ENCODE results near the gene JAZF1. TPM values are rescaled to one million over a fixed set of nuclear protein-coding genes. Genes with fewer than 3 reads are reported as not detected.

JAZF1 gene
- total and polyA plus RNA-seq, 2 experiments from 2014 or later: 9.5 to 12.1 TPM

- Histone ChIP-seq H3K27ac (no peak overlapping the region), H2AFZ (no peak overlapping the region), H3K27me3 (no peaks in the 10 kb centered on the region), H3K79me2 (peaks cover 5% of the 10 kb centered on the region), H3K4me2 (no peak overlapping the region), H3K9me3 (ENCODE audit: low read depth) (no peaks in the 10 kb centered on the region), H3K4me3 (no peak overlapping the region), H3K4me1 (ENCODE audit: insufficient read depth) (no peaks in the 10 kb centered on the region), H4K20me1 (ENCODE audit: insufficient read depth, poor library complexity, severe bottlenecking) (peaks cover under 1% of the 10 kb centered on the region), H3K36me3 (replicated peaks; ENCODE audit: insufficient read depth, low read depth) (no peaks in the 10 kb centered on the region), H3K9me2 (replicated peaks; ENCODE audit: insufficient read depth) (no peaks in the 10 kb centered on the region)
- DNase-seq (ENCODE audit: low spot score): no peak
- TF ChIP-seq EZH2 (IDR thresholded peaks at IDR 0.05; ENCODE audit: borderline replicate concordance): no peak
- no peak for TF ChIP-seq EZH2phosphoT487 (IDR thresholded peaks at IDR 0.05; ENCODE audit: low read depth, severe bottlenecking, unreplicated experiment)
- TF ChIP-seq, protein P1, sequence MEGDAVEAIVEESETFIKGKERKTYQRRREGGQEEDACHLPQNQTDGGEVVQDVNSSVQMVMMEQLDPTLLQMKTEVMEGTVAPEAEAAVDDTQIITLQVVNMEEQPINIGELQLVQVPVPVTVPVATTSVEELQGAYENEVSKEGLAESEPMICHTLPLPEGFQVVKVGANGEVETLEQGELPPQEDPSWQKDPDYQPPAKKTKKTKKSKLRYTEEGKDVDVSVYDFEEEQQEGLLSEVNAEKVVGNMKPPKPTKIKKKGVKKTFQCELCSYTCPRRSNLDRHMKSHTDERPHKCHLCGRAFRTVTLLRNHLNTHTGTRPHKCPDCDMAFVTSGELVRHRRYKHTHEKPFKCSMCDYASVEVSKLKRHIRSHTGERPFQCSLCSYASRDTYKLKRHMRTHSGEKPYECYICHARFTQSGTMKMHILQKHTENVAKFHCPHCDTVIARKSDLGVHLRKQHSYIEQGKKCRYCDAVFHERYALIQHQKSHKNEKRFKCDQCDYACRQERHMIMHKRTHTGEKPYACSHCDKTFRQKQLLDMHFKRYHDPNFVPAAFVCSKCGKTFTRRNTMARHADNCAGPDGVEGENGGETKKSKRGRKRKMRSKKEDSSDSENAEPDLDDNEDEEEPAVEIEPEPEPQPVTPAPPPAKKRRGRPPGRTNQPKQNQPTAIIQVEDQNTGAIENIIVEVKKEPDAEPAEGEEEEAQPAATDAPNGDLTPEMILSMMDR (IDR thresholded peaks at IDR 0.05; ENCODE audit: poor library complexity): no peak
These were observed 392.2 kb downstream of the JAZF1 start for GRCh38 chr7:27788437-27788836.

GRCh38 chr7:27784399-27785053, 396.1 kb downstream of the JAZF1 start:
- H3K4me2 ChIP-seq: no peak overlapping the region

DNA sequence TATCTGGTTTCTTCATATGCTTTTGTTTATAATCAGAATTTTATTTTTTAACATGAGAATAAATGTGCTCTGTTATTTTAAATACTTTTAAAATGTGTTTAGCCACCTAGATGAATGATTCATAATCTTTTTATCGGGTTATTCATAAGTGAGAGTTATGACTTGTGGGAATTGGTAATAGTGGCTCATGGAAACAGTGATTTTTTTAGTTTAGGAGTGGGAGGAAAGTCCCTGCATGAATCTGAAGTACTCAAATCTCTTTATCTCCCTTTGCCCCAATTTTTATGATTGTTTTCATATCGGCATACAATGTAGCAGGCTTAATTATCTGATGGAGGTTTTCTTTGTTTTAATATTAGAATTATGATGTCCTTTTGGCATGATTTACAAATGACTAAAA, 397.7 kb downstream of the JAZF1 start:
- TF ChIP-seq EZH2 (IDR thresholded peaks at IDR 0.05; ENCODE audit: borderline replicate concordance) (no peak), EZH2phosphoT487 (IDR thresholded peaks at IDR 0.05; ENCODE audit: low read depth, severe bottlenecking, unreplicated experiment) (no peak)
- TF ChIP-seq, protein P1 (IDR thresholded peaks at IDR 0.05; ENCODE audit: poor library complexity): no peak
- no peaks in the 10 kb centered on the region for H3K9me3 ChIP-seq (ENCODE audit: low read depth)

More at GRCh38 chr7:27784399-27785053, 396.1 kb downstream of the JAZF1 start:
- Histone ChIP-seq H3K27me3 (no peaks in the 10 kb centered on the region), H3K36me3 (replicated peaks; ENCODE audit: insufficient read depth, low read depth) (no peaks in the 10 kb centered on the region), H3K9me2 (replicated peaks; ENCODE audit: insufficient read depth) (no peaks in the 10 kb centered on the region), H3K79me2 (peaks cover 25% of the 10 kb centered on the region), H2AFZ (no peak overlapping the region), H3K4me3 (no peak overlapping the region), H3K9me3 (ENCODE audit: low read depth) (no peaks in the 10 kb centered on the region), H4K20me1 (ENCODE audit: insufficient read depth, poor library complexity, severe bottlenecking) (peaks cover 8% of the 10 kb centered on the region), H3K27ac (no peak overlapping the region), H3K4me1 (ENCODE audit: insufficient read depth) (no peaks in the 10 kb centered on the region)
- no peak for TF ChIP-seq EZH2 (IDR thresholded peaks at IDR 0.05; ENCODE audit: borderline replicate concordance)
- no peak for TF ChIP-seq EZH2phosphoT487 (IDR thresholded peaks at IDR 0.05; ENCODE audit: low read depth, severe bottlenecking, unreplicated experiment)
- TF ChIP-seq, protein P1 (IDR thresholded peaks at IDR 0.05; ENCODE audit: poor library complexity): peak; percentile 59
- 55% methylated on average over 6 of the region's 6 CpGs for WGBS (ENCODE audit: low lambda C conversion rate, missing lambda C conversion rate)
- DNase-seq (ENCODE audit: low spot score): peak; percentile 59

More for the DNA sequence above, 397.7 kb downstream of the JAZF1 start:
- no peak overlapping the region for H3K4me3 ChIP-seq
- no peaks in the 10 kb centered on the region for H3K36me3 ChIP-seq (replicated peaks; ENCODE audit: insufficient read depth, low read depth)
- no peaks in the 10 kb centered on the region for H3K4me1 ChIP-seq (ENCODE audit: insufficient read depth)
- H3K9me2 ChIP-seq (replicated peaks; ENCODE audit: insufficient read depth): no peaks in the 10 kb centered on the region
- H3K79me2 ChIP-seq: peaks cover 35% of the 10 kb centered on the region
- no peak overlapping the region for H3K4me2 ChIP-seq
- DNase-seq (ENCODE audit: low spot score): no peak
- H3K27me3 ChIP-seq: no peaks in the 10 kb centered on the region
- H2AFZ ChIP-seq: no peak overlapping the region
- H4K20me1 ChIP-seq (ENCODE audit: insufficient read depth, poor library complexity, severe bottlenecking): peaks cover 8% of the 10 kb centered on the region
- 72% methylated on average over 2 of the region's 2 CpGs for WGBS (ENCODE audit: low lambda C conversion rate, missing lambda C conversion rate)
- H3K27ac ChIP-seq: no peak overlapping the region

Data from hepatocyte (in vitro differentiated cells).